GM21515 (cell line): ENCODE data around the gene AREG.
"Not testable (repeated sequence)": the region's sequence is repeated elsewhere in the genome, so short reads cannot be mapped to it uniquely, and the experiment has no call there.

Source experiments
- ATAC-seq: cut with Tn5 transposase; IDR thresholded peaks from one replicate; pipeline ENCODE4 v1.9.1; 2021; ENCODE audit not compliant: unreplicated experiment

Gene AREG, protein sequence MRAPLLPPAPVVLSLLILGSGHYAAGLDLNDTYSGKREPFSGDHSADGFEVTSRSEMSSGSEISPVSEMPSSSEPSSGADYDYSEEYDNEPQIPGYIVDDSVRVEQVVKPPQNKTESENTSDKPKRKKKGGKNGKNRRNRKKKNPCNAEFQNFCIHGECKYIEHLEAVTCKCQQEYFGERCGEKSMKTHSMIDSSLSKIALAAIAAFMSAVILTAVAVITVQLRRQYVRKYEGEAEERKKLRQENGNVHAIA

DNA sequence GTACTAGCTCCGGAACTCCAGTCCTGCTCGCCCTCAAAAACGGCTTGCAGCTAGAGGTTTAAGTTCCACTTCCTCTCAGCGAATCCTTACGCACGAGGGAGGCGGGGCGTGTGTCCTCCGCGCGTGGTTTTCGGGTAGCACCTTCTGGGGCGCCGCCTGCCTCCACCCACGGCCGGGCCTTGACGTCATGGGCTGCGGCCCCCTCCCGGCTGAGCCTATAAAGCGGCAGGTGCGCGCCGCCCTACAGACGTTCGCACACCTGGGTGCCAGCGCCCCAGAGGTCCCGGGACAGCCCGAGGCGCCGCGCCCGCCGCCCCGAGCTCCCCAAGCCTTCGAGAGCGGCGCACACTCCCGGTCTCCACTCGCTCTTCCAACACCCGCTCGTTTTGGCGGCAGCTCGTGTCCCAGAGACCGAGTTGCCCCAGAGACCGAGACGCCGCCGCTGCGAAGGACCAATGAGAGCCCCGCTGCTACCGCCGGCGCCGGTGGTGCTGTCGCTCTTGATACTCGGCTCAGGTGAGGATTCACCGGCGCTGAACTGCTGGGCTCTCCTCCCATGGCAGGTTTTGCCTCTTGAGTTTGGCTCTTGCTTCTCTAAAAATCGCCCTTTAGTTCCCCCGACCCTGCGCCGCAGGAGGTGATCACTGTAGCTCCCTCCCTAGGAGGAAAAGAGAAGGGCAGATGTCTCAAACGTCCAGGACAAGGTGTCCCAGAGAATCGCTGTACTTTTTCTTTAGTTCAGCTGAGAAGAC lies at the start of gene AREG:
Gene AREG, plus strand, starts transcription at position 246 of the 752 bp plus-strand sequence. Its CDS starts 210 bp downstream, at position 456.
- ATAC-seq, result peak; percentile 93

DNA sequence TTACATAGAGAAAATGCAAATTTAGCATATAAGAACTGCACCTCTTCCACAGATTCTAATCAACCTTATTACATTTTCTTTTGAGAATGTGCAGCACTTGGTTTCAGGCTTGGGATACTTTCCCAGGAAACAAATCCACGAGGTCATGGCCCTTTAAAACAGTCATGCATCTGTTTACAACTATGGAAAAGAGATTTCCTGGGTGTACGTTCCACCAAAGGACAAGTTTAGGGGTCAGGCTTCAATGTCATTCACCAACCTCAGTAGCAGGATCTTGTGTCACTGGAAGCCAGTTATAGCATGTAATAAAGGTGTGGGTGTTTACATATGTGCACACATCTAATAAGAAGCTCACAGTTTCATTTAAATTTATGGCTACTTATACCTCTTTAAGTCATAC lies 49.3 kb upstream of the AREG start:
- ATAC-seq, result no peak

DNA sequence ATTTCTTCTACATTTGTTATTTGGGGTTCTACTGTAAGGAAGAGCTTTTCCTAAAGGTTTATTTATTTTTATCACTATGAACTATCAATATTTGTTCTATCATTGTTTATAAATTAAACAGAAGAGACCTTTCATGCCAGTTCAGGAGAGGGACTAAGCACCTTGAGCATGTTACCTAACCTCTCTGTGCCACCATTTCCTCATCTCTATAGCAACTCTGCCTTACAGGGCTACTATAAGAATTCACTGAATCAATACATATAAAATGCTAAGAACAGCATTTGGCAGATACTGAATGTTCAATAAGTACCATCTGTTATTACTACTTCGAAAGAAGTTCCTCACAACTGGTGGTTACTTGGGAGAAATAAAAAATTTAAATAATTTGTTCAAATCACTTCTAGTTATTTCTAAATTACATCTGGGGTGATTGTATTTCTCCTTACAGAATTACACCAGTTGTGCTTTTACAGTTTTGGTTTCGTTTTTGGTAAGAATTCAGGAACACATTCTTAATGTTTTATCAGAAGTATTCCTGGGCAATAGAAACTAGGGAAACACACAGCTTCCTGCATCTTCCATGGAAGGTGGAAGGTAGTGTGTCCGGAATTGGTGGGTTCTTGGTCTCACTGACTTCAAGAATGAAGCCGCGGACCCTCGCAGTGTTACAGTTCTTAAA lies 47.0 kb upstream of the AREG start:
- ATAC-seq, result peak; percentile 57

DNA sequence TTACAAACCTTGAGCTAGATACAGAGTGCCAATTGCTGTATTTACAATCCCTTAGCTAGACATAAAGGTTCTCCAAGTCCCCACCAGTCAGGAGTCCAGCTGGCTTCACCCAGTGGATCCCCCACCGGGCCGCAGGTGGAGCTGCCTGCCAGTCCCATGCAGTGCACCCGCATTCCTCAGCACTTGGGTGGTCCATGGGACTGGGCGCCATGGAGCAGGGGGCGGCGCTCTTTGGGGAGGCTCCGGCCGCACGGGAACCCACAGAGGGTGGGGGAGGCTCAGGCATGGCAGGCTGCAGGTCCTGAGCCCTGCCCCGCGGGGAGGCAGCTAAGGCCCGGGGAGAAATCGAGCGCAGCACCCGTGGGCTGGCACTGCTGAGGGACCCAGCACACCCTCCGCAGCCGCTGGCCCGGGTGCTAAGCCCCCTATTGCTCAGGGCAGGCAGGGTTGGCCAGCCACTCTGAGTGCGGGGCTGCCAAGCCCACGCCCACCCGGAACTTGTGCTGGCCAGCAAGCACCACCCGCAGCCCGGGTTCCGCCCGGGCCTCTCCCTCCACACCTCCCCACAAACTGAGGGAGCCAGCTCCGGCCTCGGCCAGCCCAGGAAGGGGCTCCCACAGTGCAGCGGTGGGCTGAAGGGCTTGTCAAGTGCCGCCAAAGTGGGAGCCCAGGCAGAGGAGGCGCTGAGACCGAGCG lies 45.9 kb upstream of the AREG start:
- not testable (repeated sequence) for ATAC-seq

DNA sequence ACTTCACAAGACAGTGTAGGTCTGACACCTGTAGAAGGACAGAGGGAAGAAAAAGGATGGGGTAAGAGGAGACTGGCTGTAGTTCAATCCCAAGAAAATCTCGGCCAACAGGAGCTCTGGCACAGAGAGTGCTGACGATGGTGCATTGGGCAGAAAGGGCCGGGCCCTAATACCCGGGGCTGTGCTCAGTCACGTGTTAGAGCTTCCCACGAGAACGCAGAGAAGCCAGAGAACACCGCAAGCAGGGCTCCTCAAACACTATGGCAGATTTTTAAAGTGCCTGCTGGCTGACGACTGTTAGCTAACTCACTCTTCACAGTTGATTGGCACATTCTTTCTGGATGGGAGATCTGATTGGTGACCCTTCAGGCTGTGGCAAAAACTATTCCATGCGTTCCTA lies 44.5 kb upstream of the AREG start:
- ATAC-seq, result no peak

DNA sequence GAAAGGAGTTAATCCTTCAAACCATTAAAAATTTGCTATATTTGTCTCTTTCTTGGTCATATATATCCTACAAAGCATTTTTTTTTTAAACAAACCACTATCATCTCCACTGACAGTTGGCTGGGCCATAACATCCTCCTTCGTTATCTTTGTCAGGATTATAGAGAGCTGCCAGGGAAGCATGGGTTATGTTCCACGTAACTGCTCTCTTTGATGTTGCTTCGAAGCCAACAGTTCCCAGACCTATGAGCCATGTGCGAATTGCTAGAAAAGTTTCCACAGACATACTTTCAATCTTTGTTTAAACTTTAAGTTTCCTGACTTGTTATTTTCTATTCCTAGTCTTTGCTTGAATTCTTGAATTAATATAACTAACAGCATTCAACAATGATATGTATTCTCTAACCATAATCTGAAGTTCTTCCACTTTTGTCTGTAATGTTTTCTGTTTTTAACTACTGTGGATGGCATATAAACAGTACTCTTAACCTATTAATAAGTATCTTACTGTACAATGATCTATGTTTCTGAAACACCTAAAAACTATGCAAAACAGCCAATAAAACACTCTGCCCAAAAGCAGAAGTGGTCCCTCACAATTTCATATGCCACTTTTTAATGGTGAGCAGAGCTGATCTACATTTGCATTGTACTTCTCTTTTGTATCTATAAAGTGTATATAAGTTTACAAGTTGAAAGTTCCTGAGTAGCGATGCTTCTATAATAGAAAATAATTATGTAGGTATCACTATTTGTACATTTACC lies 42.1 kb upstream of the AREG start:
- ATAC-seq, result peak; percentile 93

DNA sequence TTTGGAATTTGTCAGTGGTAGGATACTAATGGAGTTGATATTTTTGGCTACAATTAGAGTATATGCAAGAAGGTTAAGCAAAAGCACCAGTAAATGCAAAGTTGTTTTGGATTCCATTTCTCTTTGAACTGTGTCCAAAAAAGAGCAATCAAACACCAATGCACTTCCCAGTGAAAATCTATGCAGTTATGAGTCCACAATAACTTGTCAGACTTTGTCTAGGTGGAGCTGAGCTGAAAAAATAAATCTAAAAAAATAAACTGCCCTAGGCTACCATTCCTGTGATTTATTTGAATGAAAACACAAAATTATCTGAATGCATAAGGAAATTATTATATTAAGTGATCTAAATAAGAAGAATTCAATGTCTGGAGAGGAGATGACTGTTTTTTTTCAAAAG lies 37.0 kb upstream of the AREG start:
- no peak for ATAC-seq

DNA sequence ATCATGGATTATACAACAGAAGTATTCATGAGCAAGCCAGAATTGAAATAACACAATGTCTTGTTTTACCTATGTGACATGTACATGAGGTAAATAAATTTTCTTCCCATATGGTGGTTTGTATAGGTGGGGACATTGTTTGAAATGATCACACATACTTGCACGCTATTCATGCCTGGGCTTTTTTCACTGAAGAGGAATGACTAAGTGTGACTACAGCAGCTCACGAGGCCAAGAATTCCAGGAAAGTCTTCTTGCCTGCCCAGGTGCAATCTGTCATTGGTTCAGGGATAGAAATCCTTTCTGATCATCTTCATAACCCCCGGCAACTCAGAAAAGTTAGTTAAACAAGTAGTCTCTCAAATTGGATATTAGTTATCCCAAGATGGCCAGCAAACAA lies 36.3 kb upstream of the AREG start:
- no peak for ATAC-seq

DNA sequence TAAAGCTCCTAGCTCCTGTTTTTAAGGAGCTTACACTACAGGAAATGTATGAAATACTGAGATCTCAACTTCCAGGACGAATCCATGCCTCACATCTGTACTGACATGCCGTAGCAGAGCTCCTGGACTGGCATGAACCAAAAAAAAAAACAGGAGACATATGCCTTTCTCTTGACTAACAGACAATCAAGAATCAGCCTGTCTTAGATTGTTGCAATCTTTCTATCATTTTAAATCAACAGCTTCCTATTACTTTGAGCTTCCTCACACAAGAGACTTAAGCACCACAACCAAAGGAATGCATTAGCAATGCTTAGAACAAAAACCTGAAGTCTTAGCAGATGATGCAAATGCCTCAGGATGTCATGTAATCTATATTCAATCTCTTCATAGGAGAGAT lies 34.7 kb upstream of the AREG start:
- ATAC-seq, result no peak

DNA sequence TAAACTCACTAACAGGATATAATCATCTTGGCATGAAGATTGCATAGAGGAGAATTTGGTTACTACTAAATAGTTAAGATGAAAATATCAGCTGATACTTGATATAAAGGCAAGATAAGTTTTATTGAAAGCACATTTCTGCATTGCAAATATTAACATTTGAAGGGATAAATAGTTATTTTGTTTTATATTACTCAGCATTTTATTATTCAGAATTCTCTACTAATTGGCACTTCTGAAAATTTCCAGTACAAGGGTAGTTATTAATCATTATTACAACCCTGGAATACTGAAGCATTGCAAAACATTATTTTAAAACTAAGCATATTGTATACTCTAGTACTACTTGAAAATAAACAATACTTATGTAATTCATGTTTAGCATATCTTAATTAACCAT lies 32.7 kb upstream of the AREG start:
- ATAC-seq, result no peak

DNA sequence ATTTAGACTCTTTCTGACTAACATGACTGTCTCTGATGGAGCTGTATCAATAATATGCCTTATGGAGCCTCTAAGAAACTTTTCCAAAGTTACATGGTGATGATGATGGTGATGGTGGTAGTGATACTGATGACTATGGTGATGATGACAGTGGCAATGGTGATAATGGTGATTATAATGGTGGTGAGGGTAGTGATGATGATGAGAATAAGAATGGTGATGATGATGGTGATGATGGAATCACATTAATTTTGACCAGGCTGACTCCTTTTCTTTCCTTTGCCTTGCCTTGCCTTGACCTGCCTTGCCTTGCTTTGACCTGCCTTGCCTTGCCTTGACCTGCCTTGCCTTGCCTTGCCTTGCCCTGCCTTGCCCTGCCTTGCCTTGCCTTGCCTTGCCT lies 31.7 kb upstream of the AREG start:
- ATAC-seq, result no peak

DNA sequence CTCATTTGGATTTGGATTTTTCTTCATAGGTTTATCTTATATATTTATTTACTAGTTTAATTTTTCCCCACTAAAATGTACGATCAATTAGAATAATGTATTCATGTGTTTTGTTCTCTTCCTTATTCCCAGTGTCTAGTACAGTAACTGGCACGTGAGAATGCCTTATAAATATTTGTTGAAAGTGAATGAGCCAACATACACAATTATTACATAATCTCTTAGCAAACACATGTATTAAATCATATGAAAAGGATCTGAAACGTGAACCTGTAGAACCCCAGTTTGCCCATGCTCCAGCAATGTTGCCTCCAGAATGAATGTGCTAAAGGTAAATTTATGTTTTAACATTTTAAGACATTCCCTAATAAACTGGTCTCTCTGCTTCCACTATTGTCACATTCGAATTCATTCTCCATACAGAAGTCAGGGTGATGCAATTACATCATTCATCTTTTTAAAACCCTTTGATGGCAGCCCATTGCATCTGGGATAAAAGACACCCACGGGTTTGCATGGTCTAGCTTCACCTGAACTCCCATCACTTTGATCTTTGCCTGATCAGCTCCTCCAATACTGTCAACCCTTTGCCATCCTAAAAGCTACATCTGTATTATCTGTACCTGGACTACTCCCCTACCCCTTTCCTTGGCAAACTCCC lies 30.7 kb upstream of the AREG start:
- ATAC-seq, result no peak

DNA sequence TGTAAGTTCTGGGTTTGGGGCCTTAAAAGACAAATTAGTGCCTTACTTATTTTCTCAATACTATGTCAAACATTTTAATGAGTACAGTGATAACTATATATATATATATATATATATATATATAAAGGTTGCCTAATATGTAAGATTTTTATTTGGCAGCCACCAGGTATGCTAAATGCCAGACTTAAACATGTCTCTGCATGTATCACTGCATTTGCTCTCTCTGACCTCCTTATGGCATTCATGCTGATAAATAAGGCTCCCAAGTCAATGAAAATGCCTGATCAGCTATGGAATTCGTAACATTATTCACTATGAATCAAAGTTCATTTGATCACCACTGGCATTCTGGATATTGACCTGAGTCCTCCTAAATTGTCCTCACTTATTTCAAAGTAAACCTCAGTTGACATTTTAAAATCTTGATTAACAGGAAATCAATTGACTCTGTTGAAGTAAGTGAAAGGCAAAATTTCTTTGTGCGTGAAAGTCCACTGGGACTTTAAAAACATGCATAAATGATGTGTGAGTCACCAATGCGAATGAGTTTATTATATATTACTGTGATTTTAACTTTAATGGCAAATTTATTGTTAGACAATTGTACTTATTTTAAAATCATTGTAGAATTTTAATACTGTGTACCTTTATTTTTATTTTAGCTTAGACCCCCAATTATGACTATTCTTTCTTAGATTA lies 29.2 kb upstream of the AREG start:
- no peak for ATAC-seq

DNA sequence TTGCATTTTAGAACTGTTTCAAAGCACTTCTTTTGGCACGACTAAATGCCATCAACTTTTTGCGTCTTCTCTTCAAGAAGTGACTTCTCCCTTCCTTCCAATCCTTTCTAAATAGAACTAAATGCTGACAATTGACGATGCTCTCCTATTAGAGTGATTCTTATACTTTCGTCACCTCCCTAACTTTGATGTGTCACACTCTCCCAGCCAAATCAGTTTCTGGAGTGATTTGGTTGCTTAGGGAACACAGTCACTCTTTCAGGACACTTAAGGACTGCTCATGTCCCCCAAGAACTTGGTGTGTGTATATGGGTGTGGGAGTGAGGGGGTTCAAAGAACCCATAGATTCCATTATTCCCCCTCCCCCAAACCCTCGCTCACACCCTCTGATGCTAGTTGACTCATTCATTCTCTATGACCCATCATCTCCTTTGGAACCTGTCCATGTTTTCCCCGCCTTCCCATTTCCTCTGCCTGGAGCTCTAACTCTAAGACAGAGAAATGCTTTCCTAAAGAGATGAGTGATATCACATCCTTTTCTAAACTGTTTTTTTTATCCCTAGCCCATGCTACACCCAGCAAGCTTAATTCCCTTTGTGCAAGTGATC lies 26.8 kb upstream of the AREG start:
- no peak for ATAC-seq

DNA sequence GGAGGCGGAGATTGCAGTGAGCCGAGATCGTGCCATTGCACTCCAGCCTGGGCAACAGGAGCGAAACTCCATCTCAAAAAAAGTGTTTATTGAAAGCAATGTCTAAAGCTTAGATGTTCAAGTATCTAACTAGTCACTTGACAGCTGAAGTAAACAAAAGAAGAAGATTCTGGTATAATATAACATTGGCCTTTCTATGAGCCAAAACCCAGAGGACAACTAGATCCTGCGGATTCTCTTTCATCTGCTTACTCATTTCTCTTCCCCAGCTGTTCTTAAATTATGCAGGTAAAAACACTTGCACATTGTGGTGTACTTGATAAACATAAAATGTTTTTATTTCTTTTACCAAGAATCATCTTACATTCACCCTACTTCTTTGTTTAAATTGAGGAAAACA lies 24.1 kb upstream of the AREG start:
- ATAC-seq, result no peak

DNA sequence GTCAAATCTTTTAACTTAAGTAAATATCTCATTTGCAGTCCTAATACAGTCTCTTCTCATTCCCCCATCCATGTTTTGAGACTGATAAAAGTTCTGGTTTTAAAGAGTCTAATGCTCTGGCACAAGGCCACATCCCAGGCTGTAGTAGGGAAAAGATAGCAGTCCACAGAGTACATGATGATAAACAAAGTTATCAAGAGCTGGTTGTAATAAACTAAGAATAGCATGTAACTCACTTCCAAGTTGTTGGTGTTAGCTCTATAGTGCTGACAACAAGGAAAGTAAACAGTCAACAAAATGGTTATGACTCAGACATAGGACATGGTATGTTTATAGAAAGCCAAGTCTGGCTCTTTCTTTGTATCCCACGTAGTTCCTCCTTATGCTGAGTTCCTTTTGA lies 21.8 kb upstream of the AREG start:
- no peak for ATAC-seq

DNA sequence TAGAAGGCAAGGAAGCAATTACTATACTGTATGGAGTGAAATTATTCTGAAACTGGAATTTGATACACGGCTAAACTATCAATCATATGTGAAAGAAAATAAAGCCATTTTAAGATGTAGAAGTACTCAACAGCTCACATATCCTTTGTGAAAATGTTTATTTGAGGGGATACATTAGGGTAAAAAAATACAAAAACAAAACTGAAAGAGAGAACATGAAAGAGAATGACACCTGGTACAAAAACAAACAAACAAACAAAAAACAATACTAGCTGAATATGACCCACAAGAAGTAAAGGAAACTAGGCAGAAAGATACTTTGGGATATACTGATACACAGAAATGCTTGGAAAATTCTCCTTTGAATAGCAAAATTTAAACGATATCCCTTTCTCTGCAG lies 20.8 kb upstream of the AREG start:
- ATAC-seq, result no peak

DNA sequence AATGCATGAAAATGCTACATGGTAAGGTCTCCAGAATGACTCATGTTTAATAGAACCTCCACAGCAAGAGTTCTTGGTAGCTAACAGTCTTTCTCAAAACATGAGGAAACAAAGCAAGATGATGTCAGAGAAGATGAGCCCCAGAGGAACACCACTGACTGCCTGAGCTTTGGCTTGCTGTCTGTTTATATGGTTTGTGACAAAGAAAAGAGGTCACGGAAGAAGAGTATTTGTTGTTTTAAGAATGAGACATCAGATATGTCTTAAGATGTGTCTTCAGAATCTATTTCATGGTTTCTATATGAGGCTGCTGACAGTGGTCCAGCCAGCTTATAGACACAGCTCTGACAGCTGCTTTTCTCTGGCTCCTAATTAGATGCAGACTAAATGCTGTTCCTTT lies 18.8 kb upstream of the AREG start:
- ATAC-seq, result no peak

DNA sequence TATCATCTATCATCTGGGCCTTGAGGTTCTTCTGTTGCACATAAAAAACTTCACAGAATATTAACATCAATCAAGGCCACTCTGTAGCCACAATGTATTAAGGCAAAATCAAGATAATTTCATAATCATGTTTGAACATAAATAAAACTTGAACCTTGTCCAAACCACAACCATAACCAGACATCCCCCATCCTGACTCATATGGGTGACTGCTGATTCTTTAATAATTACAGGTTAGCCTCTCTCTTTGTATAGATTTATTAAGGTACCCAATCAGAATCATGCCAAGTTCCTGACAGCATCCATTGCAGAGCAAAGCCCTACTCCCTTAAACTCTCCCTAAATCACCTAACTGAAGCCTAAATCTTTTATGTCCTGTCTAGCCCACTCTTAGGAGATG lies 16.7 kb upstream of the AREG start:
- no peak for ATAC-seq
